Hematopoietic multipotent progenitor cell treated with erythropoietin and hydrocortisone succinate and interleukin-3 and kit ligand, for 15 days (in vitro differentiated cells): ENCODE data around the gene TMEM170B.

Source experiments
- DNase-seq: peaks from one replicate; pipeline ENCODE4 v3.0.0-alpha.2; 2015; ENCODE audit warnings: low spot score

TMEM170B gene

GRCh38 chr6:11616200-11616611 is 78.7 kb downstream of the TMEM170B start:
- DNase-seq = no peak

GRCh38 chr6:11618533-11618932 is 81.0 kb downstream of the TMEM170B start:
- no peak for DNase-seq

GRCh38 chr6:11621119-11621518 is 83.6 kb downstream of the TMEM170B start:
- DNase-seq = no peak

GRCh38 chr6:11622156-11622555 is 84.6 kb downstream of the TMEM170B start:
- DNase-seq = no peak

GRCh38 chr6:11623272-11623671 is 85.7 kb downstream of the TMEM170B start:
- no peak for DNase-seq

GRCh38 chr6:11625302-11625701 is 87.8 kb downstream of the TMEM170B start:
- DNase-seq = no peak

- no peak for DNase-seq
Observed at GRCh38 chr6:11626356-11626755, 88.8 kb downstream of the TMEM170B start.

- no peak for DNase-seq
Observed at GRCh38 chr6:11628562-11628961, 91.0 kb downstream of the TMEM170B start.

- DNase-seq = no peak
Observed at GRCh38 chr6:11631008-11631407, 93.5 kb downstream of the TMEM170B start.

- no peak for DNase-seq
Observed at GRCh38 chr6:11631539-11631938, 94.0 kb downstream of the TMEM170B start.

- DNase-seq = no peak
Observed at GRCh38 chr6:11632231-11632630, 94.7 kb downstream of the TMEM170B start.

- DNase-seq = no peak
Observed at GRCh38 chr6:11632795-11633511, 95.4 kb downstream of the TMEM170B start.
